CD4-positive, alpha-beta memory T cell (primary cell): Measurements from ENCODE around the gene SCFD2. TPM values are rescaled to one million over a fixed set of nuclear protein-coding genes. Genes with fewer than 3 reads are reported as not detected.

Experiments
- CTCF ChIA-PET: fragments of 350-600 bp; sonication (Branson Sonifier 250); formaldehyde crosslinking; loops from one replicate; lab custom pipeline; 2021; ENCODE audit warnings: inconsistent platforms; ENCODE audit not compliant: partially characterized antibody; lab: Charles Lee
- POLR2A ChIA-PET: fragments of 350-600 bp; sonication (Branson Sonifier 250); formaldehyde crosslinking; loops from one replicate; lab custom pipeline; 2021; ENCODE audit not compliant: partially characterized antibody; lab: Charles Lee
- DNase-seq, 5 donors: peaks; one replicate each; pipeline versions ENCODE4 v3.0.0 to v3.0.0-alpha.2; 2020 to 2022; ENCODE audit warnings: mixed read lengths in 1 of 5
- H3K27ac ChIP-seq: one replicate; pipeline ENCODE4 v1.7.0; 2013; ENCODE audit warnings: low read depth, low read length
- H3K27me3 ChIP-seq: 2 replicates; pipeline ENCODE4 v1.7.0; 2013; ENCODE audit warnings: mild to moderate bottlenecking, low read length, moderate library complexity; ENCODE audit not compliant: insufficient read depth
- H3K36me3 ChIP-seq: 2 replicates; pipeline ENCODE4 v1.7.0; 2013; ENCODE audit warnings: mild to moderate bottlenecking, low read length, moderate library complexity; ENCODE audit not compliant: insufficient read depth
- H3K4me1 ChIP-seq: 2 replicates; pipeline ENCODE4 v1.7.0; 2013; ENCODE audit warnings: mild to moderate bottlenecking, low read length, moderate library complexity; ENCODE audit not compliant: insufficient read depth
- H3K4me3 ChIP-seq, 2 donors: one replicate each; pipeline ENCODE4 v1.7.0; 2013; ENCODE audit warnings: low read length in 2 of 2, mild to moderate bottlenecking in 1 of 2
- H3K9me3 ChIP-seq, 2 donors: one replicate each; pipeline ENCODE4 v1.7.0; 2013; ENCODE audit warnings: low read length in 2 of 2, control low read depth in 1 of 2; ENCODE audit not compliant: control insufficient read depth in 1 of 2
- H3K27ac Mint-ChIP-seq, 7 donors: one replicate each; pipeline ENCODE4 v1.8.0; 2020 to 2021; ENCODE audit warnings: mixed read lengths in 7 of 7, mild to moderate bottlenecking in 6 of 7, inconsistent platforms in 3 of 7, moderate library complexity in 3 of 7
- H3K27me3 Mint-ChIP-seq, 2 donors: one replicate each; pipeline ENCODE4 v1.8.0; 2020 to 2021; ENCODE audit warnings: mixed read lengths in 2 of 2
- H3K36me3 Mint-ChIP-seq, 2 donors: one replicate each; pipeline ENCODE4 v1.8.0; 2020 to 2021; ENCODE audit warnings: mixed read lengths in 2 of 2, inconsistent platforms in 1 of 2, mild to moderate bottlenecking in 1 of 2
- H3K4me1 Mint-ChIP-seq, 4 donors: one replicate each; pipeline ENCODE4 v1.8.0; 2020 to 2021; ENCODE audit warnings: mixed read lengths in 4 of 4, mild to moderate bottlenecking in 1 of 4
- H3K4me3 Mint-ChIP-seq, 8 donors: one replicate each; pipeline ENCODE4 v1.8.0; 2020 to 2021; ENCODE audit warnings: mixed read lengths in 8 of 8, mild to moderate bottlenecking in 7 of 8, moderate library complexity in 6 of 8, inconsistent platforms in 3 of 8
- H3K9me3 Mint-ChIP-seq, 8 donors: one replicate each; pipeline ENCODE4 v1.8.0; 2020 to 2021; ENCODE audit warnings: mixed read lengths in 8 of 8, mild to moderate bottlenecking in 5 of 8, inconsistent platforms in 3 of 8, moderate library complexity in 1 of 8
- intact Hi-C: fragments of 100-400 bp; cut with micrococcal nuclease; formaldehyde crosslinking; loops from one replicate; pipeline ENCODE4 v1.15.1; 2023
- polyA plus RNA-seq, 2 donors: library from polyadenylated mRNA; unstranded; fragments of 300-500 nt; fragmentation: Illumina TruSeq; gene quantifications; one replicate each; pipeline ENCODE4 v1.2.3, GENCODE V29; 2021
- total RNA-seq, 2 experiments: library from RNA; stranded (reverse); gene quantifications; one replicate each; pipeline ENCODE4 v1.2.3, GENCODE V29; 2021

Gene SCFD2
- total and polyA plus RNA-seq, 4 experiments from 2014 or later, result 12.4 to 21.2 (median 13.5) TPM

DNA sequence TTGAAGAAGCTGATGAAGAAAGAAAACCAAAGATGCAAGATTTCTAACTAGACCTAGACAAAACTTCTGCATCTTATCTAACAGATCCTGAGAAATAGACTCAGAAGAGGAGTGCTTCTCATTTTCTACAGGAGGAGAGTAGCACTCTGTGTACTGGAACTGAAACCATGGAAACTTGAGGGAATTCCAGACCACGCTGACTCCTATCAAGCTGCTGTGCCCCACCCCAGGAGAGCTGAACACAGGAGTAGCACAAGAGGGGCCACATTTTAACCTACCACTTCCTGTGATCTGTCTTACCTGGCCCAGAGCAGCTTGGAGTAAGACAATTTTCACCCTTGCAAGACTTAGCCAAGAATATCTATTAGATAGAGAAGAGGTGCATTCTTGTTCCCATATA, 248.9 kb downstream of the SCFD2 start:
- CTCF ChIA-PET, result interaction anchor here (0.7 to 1.3 kb wide), 2 partner anchors 14 to 179 kb away, joined by 3 read pairs; no protein-coding TSS in a partner anchor
- Histone ChIP-seq H3K9me3 (no peaks in the 10 kb centered on the region), H3K27ac (no peak overlapping the region), H3K4me3 (no peak overlapping the region), H3K36me3 (no peaks in the 10 kb centered on the region), H3K4me1 (no peaks in the 10 kb centered on the region), H3K27me3 (no peaks in the 10 kb centered on the region)
- H3K4me3 Mint-ChIP-seq, result no peak overlapping the region
- peaks cover 10 to 17% (median 12%) of the 10 kb centered on the region in 4 donors for H3K4me1 Mint-ChIP-seq
- DNase-seq, result no peak
- H3K36me3 Mint-ChIP-seq, result peaks cover 4 to 27% of the 10 kb centered on the region in 2 donors
- intact Hi-C loops, result no loop called here
- no peaks in the 10 kb centered on the region for H3K27me3 Mint-ChIP-seq
- H3K27ac Mint-ChIP-seq, result peak overlapping the region in 2 of 7 donors; percentile 18 to 26
- H3K9me3 Mint-ChIP-seq, result peaks cover 0 to 4% (median 0%) of the 10 kb centered on the region in 8 donors
- POLR2A ChIA-PET, result no interaction called here

DNA sequence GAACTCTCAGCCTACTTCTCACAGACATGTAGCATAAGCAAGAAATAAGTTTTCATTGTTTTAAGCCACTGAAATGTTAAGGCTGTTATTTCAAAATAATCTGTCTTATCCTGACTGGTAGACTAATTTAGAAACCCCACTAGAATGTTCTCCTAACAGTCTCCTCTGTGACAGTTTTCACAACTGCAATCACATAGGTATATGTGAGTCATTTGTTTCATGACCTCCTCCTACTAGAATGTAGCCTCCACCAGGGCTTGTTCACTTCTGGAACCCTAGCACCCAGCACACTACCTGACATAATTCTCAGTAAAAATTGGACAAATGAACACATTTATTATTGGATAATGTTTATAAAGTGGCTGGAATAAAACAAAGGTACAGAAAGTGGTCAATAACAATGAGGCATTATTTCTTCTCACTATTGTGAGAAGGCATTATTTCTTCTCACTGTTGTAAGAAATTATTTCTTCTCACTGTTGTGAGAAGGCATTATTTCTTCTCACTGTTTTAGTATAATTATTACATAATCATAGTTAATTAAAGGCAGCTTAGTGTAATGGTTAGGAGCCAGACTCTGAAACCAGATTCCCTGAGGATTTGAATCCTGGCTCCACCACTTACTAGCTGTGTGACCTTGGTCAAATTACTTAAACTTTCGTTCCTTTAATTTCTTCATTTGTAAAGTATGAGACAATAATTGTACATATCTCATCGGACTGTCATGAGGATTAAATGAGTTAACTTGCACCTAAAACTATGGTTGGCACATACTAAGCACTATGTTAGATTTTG, 252.2 kb downstream of the SCFD2 start:
- Histone ChIP-seq H3K27ac (no peak overlapping the region), H3K4me1 (no peaks in the 10 kb centered on the region), H3K9me3 (no peaks in the 10 kb centered on the region), H3K36me3 (no peaks in the 10 kb centered on the region), H3K27me3 (no peaks in the 10 kb centered on the region), H3K4me3 (no peak overlapping the region)
- ChIA-PET CTCF (no interaction called here), POLR2A (no interaction called here)
- H3K4me3 Mint-ChIP-seq, result no peak overlapping the region
- peaks cover 8 to 17% (median 12%) of the 10 kb centered on the region in 4 donors for H3K4me1 Mint-ChIP-seq
- H3K9me3 Mint-ChIP-seq, result peaks cover 0 to 22% (median 9%) of the 10 kb centered on the region in 8 donors
- DNase-seq, result no peak
- no peaks in the 10 kb centered on the region for H3K27me3 Mint-ChIP-seq
- intact Hi-C loops, result no loop called here
- H3K36me3 Mint-ChIP-seq, result peaks cover 17 to 54% of the 10 kb centered on the region in 2 donors
- H3K27ac Mint-ChIP-seq, result no peak overlapping the region

DNA sequence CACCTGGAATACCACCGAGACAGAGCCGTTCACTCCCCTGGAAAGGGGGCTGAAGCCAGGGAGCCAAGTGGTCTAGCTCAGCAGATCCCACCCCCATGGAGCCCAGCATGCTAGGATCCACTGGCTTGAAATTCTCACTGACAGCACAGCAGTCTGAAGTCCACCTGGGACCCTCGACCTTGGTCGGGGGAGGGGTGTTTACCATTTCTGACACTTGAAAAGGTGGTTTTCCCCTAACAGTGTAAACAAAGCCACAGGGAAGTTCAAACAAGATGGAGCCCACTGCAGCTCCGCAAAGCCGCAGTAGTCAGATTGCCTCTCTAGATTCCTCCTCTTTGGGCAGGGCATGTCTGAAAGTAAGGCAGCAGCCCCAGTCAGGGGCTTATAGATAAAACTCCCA, 260.5 kb downstream of the SCFD2 start:
- Histone ChIP-seq H3K27ac (no peak overlapping the region), H3K27me3 (no peaks in the 10 kb centered on the region), H3K4me1 (no peaks in the 10 kb centered on the region), H3K9me3 (no peaks in the 10 kb centered on the region), H3K36me3 (no peaks in the 10 kb centered on the region), H3K4me3 (no peak overlapping the region)
- Mint-ChIP-seq H3K36me3 (peaks cover 28 to 54% of the 10 kb centered on the region in 2 donors), H3K27ac (no peak overlapping the region), H3K4me1 (peaks cover 0 to 11% (median 0%) of the 10 kb centered on the region in 4 donors), H3K4me3 (no peak overlapping the region), H3K9me3 (peaks cover 0 to 29% (median 18%) of the 10 kb centered on the region in 8 donors), H3K27me3 (no peaks in the 10 kb centered on the region)
- ChIA-PET CTCF (interaction anchor here (0.9 kb wide), 1 partner anchor 122 kb away, joined by 3 read pairs; no protein-coding TSS in a partner anchor), POLR2A (no interaction called here)
- intact Hi-C loops, result no loop called here
- no peak for DNase-seq

DNA sequence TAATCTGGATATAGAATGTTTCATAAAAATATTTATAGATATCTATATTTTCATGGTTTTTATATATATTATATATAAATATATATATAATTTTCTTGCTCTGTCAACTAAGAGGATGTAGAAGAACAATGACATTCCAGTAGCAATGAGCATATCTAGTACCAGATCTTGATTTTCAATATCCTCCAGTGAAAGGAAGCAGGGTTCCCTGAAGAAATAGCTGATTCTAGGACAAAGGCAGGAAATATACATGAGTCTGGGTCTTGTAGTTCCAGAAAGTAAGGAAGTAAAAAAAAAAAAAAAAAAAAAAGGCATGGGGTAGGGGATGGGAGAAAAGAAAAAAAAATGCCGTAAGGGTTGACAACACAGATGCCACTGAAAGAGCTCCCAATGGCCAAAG, 262.4 kb downstream of the SCFD2 start:
- no peak overlapping the region for H3K4me3 Mint-ChIP-seq
- H3K4me1 Mint-ChIP-seq, result peaks cover 0 to 11% (median 0%) of the 10 kb centered on the region in 4 donors
- DNase-seq, result no peak
- Histone ChIP-seq H3K27ac (no peak overlapping the region), H3K9me3 (no peaks in the 10 kb centered on the region), H3K27me3 (no peaks in the 10 kb centered on the region), H3K4me1 (no peaks in the 10 kb centered on the region), H3K36me3 (no peaks in the 10 kb centered on the region), H3K4me3 (no peak overlapping the region)
- no peak overlapping the region for H3K27ac Mint-ChIP-seq
- no peaks in the 10 kb centered on the region for H3K27me3 Mint-ChIP-seq
- intact Hi-C loops, result no loop called here
- peaks cover 30 to 54% of the 10 kb centered on the region in 2 donors for H3K36me3 Mint-ChIP-seq
- peaks cover 4 to 32% (median 18%) of the 10 kb centered on the region in 8 donors for H3K9me3 Mint-ChIP-seq
- POLR2A ChIA-PET, result no interaction called here
- CTCF ChIA-PET, result interaction anchor here (0.6 to 1.1 kb wide), 3 partner anchors 13 to 872 kb away, joined by 3 read pairs; no protein-coding TSS in a partner anchor

DNA sequence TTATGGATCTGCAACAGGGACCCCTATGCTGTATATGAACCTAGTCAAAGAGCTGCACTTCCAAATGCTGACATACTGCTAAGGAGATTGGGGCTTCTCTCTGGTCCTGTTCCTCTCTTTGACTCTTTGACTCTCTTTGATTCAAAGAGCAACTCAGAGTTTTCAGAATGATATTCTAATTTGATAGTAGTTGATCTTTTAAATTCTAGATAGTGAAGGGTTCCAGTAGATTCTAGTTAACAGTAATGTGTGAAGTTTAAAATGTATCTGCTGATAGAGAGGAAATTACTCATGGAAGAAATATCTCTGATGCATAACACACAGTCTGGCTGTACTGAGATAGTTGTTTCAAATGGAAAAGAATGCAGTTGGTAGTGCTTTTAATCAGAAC, 264.7 kb downstream of the SCFD2 start:
- Histone ChIP-seq H3K36me3 (no peaks in the 10 kb centered on the region), H3K9me3 (no peaks in the 10 kb centered on the region), H3K4me3 (no peak overlapping the region), H3K4me1 (no peaks in the 10 kb centered on the region), H3K27ac (no peak overlapping the region), H3K27me3 (no peaks in the 10 kb centered on the region)
- CTCF ChIA-PET, result no interaction called here
- Mint-ChIP-seq H3K4me1 (no peaks in the 10 kb centered on the region), H3K36me3 (peaks cover 20 to 40% of the 10 kb centered on the region in 2 donors), H3K27ac (no peak overlapping the region), H3K27me3 (no peaks in the 10 kb centered on the region), H3K9me3 (peaks cover 4 to 21% (median 11%) of the 10 kb centered on the region in 8 donors), H3K4me3 (no peak overlapping the region)
- intact Hi-C loops, result no loop called here
- no peak for DNase-seq
- POLR2A ChIA-PET, result no interaction called here

DNA sequence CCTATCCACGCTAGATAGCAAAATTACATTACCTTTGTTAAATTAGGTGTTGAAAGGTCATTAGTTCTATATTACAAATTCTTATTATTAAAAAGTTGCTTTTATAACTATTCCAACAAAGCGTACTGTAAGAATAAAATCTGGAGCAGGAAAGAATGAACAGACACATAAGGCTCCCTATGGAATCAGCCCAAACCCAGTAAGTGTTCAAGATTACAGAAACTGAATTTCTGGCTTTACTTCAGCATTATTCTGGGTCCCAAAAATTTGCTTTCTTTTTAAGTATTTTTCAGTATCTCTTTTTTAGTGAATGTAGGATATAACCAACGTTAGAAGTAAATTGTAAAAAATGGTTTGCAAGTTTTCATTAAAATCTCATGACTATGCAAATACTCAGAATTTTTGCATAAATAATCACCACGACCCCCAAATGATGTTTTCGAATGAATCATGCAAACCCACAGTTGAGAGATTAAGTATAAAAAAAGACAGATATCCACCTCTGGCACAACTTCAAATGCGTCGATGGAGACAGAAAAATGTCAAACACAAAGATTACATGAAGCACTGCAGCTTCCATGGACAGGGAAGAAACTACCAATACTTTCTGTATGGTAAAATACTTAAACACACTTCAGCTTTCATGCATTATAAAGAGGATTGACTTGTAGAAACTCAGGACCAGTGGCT, 265.2 kb downstream of the SCFD2 start:
- Mint-ChIP-seq H3K4me3 (no peak overlapping the region), H3K4me1 (no peaks in the 10 kb centered on the region), H3K9me3 (peaks cover 4 to 25% (median 12%) of the 10 kb centered on the region in 8 donors), H3K27ac (no peak overlapping the region), H3K36me3 (peaks cover 20 to 40% of the 10 kb centered on the region in 2 donors), H3K27me3 (no peaks in the 10 kb centered on the region)
- intact Hi-C loops, result no loop called here
- Histone ChIP-seq H3K4me1 (no peaks in the 10 kb centered on the region), H3K36me3 (no peaks in the 10 kb centered on the region), H3K9me3 (no peaks in the 10 kb centered on the region), H3K4me3 (no peak overlapping the region), H3K27me3 (no peaks in the 10 kb centered on the region), H3K27ac (no peak overlapping the region)
- CTCF ChIA-PET, result no interaction called here
- no peak for DNase-seq
- POLR2A ChIA-PET, result no interaction called here

DNA sequence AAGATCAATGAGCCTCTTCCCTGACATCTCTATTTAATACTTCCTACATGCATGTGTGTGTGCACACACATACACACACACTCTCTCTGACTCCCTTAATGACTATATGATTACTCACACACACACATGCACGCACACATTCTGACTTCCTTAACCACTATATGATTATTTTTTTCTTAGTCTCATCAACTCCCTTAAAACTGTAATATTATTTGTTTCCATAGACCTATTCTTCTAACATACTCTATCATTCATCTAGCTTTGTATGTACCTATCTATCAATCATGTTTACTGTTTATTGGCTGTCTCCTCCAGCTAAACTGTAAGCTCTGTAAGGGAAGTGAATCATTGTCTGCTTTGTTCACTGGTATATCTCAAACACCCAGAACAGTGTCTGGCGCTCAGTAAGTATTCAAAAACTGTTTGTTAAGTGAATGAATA, 267.2 kb downstream of the SCFD2 start:
- peaks cover 0 to 1% (median 0%) of the 10 kb centered on the region in 4 donors for H3K4me1 Mint-ChIP-seq
- H3K9me3 ChIP-seq, result no peaks in the 10 kb centered on the region
- intact Hi-C loops, result no loop called here

More for the DNA sequence above, 267.2 kb downstream of the SCFD2 start:
- Mint-ChIP-seq H3K27me3 (no peaks in the 10 kb centered on the region), H3K9me3 (peaks cover 5 to 35% (median 16%) of the 10 kb centered on the region in 8 donors), H3K4me3 (peak overlapping the region in 1 of 8 donors; percentile 32), H3K27ac (no peak overlapping the region), H3K36me3 (peaks cover 15 to 46% of the 10 kb centered on the region in 2 donors)
- H3K4me1 ChIP-seq, result no peaks in the 10 kb centered on the region
- POLR2A ChIA-PET, result no interaction called here
- no peaks in the 10 kb centered on the region for H3K27me3 ChIP-seq
- CTCF ChIA-PET, result no interaction called here
- H3K27ac ChIP-seq, result no peak overlapping the region
- no peaks in the 10 kb centered on the region for H3K36me3 ChIP-seq
- H3K4me3 ChIP-seq, result no peak overlapping the region
- DNase-seq, result no peak
